Fibroblast of lung (primary cell): Measurements from ENCODE around the gene CERK.

ENCODE experiments used
- CTCF ChIP-seq, 2 donors: IDR thresholded peaks in 1 of 2; conservative IDR thresholded peaks in 1 of 2; 1 replicate in 1 of 2; 2 replicates in 1 of 2; pipeline ENCODE4 v1.5.1; 2011 to 2012; ENCODE audit warnings: low read length in 2 of 2, control low read depth in 1 of 2, inconsistent platforms in 1 of 2, low read depth in 1 of 2, mild to moderate bottlenecking in 1 of 2
- EZH2 ChIP-seq: IDR thresholded peaks from 2 replicates; pipeline ENCODE4 v1.5.1; 2012; ENCODE audit warnings: low read length, control low read depth, mild to moderate bottlenecking; ENCODE audit errors: missing control alignments

- TF ChIP-seq EZH2: no peak
- TF ChIP-seq CTCF (conservative IDR thresholded peaks at IDR 0.05 in 1 of 2, IDR thresholded peaks at IDR 0.05 in 1 of 2; ENCODE audit: low read depth in 1 of 2, low read length in 2 of 2): no peak
Observed at GRCh38 chr22:46657655-46657953, 80.4 kb downstream of the CERK start.
